ENCODE results near the gene PPP1R15B.

The PPP1R15B gene

GRCh38 chr1:204400882-204401510, 10.6 kb downstream of the PPP1R15B start:
- no peak for DNase-seq (ENCODE audit: low read depth)

GRCh38 chr1:204398197-204399125, 13.2 kb downstream of the PPP1R15B start:
- DNase-seq (ENCODE audit: low read depth), result no peak

GRCh38 chr1:204396015-204396583, 15.5 kb downstream of the PPP1R15B start:
- no peak for DNase-seq (ENCODE audit: low read depth)

GRCh38 chr1:204391629-204392028, 20.0 kb downstream of the PPP1R15B start:
- DNase-seq (ENCODE audit: low read depth), result no peak

- no peak for DNase-seq (ENCODE audit: low read depth)
These were observed 20.7 kb downstream of the PPP1R15B start for GRCh38 chr1:204390751-204391466.

GRCh38 chr1:204385727-204386126, 25.9 kb downstream of the PPP1R15B start:
- no peak for DNase-seq (ENCODE audit: low read depth)

- no peak for DNase-seq (ENCODE audit: low read depth)
These were observed 26.8 kb downstream of the PPP1R15B start for GRCh38 chr1:204384636-204385352.

- DNase-seq (ENCODE audit: low read depth), result no peak
These were observed 28.3 kb downstream of the PPP1R15B start for GRCh38 chr1:204383163-204383904.

- DNase-seq (ENCODE audit: low read depth), result no peak
These were observed 28.9 kb downstream of the PPP1R15B start for GRCh38 chr1:204382714-204383083.

- no peak for DNase-seq (ENCODE audit: low read depth)
These were observed 31.3 kb downstream of the PPP1R15B start for GRCh38 chr1:204380293-204380831.

GRCh38 chr1:204377800-204378668, 33.6 kb downstream of the PPP1R15B start:
- DNase-seq (ENCODE audit: low read depth), result peak; percentile 28

- DNase-seq (ENCODE audit: low read depth), result no peak
These were observed 34.5 kb downstream of the PPP1R15B start for GRCh38 chr1:204376919-204377799.

GRCh38 chr1:204376465-204376864, 35.2 kb downstream of the PPP1R15B start:
- DNase-seq (ENCODE audit: low read depth), result no peak

GRCh38 chr1:204373911-204374310, 37.7 kb downstream of the PPP1R15B start:
- no peak for DNase-seq (ENCODE audit: low read depth)

GRCh38 chr1:204370176-204370575, 41.4 kb downstream of the PPP1R15B start:
- DNase-seq (ENCODE audit: low read depth), result no peak

GRCh38 chr1:204368996-204369726, 42.5 kb downstream of the PPP1R15B start:
- DNase-seq (ENCODE audit: low read depth), result no peak

- no peak for DNase-seq (ENCODE audit: low read depth)
These were observed 43.7 kb downstream of the PPP1R15B start for GRCh38 chr1:204367956-204368355.
